ENCODE data around the gene CSMD2.

- TF ChIP-seq EZH2 (IDR thresholded peaks at IDR 0.05; ENCODE audit: borderline replicate concordance, low read depth, low read length, poor library complexity, severe bottlenecking): no peak
- no peak for TF ChIP-seq CTCF (conservative IDR thresholded peaks at IDR 0.05; ENCODE audit: low read depth, low read length)
Observed at GRCh38 chr1:33791251-33791650, 373.8 kb downstream of the CSMD2 start.
